ENCODE results near the gene PGAM2.
A peak's percentile ranks its signal among the peaks of the same experiment; 100 is the strongest.

The PGAM2 gene

GRCh38 chr7:44059219-44060090, 5.9 kb downstream of the PGAM2 start (continued):
- TF ChIP-seq SCRT1 (tag by site-specific recombination; IDR thresholded peaks at IDR 0.05; ENCODE audit: borderline replicate concordance) (0 out of 2 replicates have a peak, but pooled peaks have one; percentile 25), ZNF585B (tag by site-specific recombination; IDR thresholded peaks at IDR 0.05) (no peak), GLI2 (tag by site-specific recombination; IDR thresholded peaks at IDR 0.05; ENCODE audit: borderline replicate concordance, low read depth) (no peak), ZNF146 (tag by site-specific recombination; IDR thresholded peaks at IDR 0.05) (no peak), FEZF1 (tag by site-specific recombination; IDR thresholded peaks at IDR 0.05) (no peak), ZFHX2 (tag by site-specific recombination; conservative IDR thresholded peaks at IDR 0.05) (peak; percentile 28; the same call in 1 of the 2 replicates), ZNF112 (tag by site-specific recombination; IDR thresholded peaks at IDR 0.05) (no peak)

- Histone ChIP-seq H3K4me3 (ENCODE audit: low read depth, low read length) (no peak overlapping the region), H3K9me3 (ENCODE audit: control insufficient read depth, insufficient read depth, low read depth, low read length) (no peaks in the 10 kb centered on the region), H3K36me3 (ENCODE audit: control insufficient read depth in 2 of 2, insufficient read depth in 1 of 2, low read length in 2 of 2) (peaks cover 22 to 88% of the 10 kb centered on the region in 2 experiments), H3K4me1 (ENCODE audit: control insufficient read depth, insufficient read depth, low read length) (no peaks in the 10 kb centered on the region), H3K27ac (ENCODE audit: extremely low read depth, low read depth, low read length) (no peak overlapping the region)
- ChIA-PET CTCF (no interaction called here), POLR2A (interaction anchor here (0.7 to 1.1 kb wide), 2 partner anchors 14 kb away, joined by 3 read pairs; partner anchors contain the start of gene DBNL)
- TF ChIP-seq ZNF488 (tag by site-specific recombination; IDR thresholded peaks at IDR 0.05) (no peak), PRDM10 (tag by site-specific recombination; IDR thresholded peaks at IDR 0.05) (no peak), ZNF48 (tag by site-specific recombination; IDR thresholded peaks at IDR 0.05) (no peak), ZNF221 (tag by site-specific recombination; IDR thresholded peaks at IDR 0.05; ENCODE audit: borderline replicate concordance) (no peak), ZNF248 (tag by site-specific recombination; IDR thresholded peaks at IDR 0.05) (no peak), ZNF354C (tag by site-specific recombination; IDR thresholded peaks at IDR 0.05; ENCODE audit: borderline replicate concordance, low read depth) (no peak), ZNF341 (tag by site-specific recombination; IDR thresholded peaks at IDR 0.05; ENCODE audit: low read depth) (no peak), ZNF302 (tag by site-specific recombination; IDR thresholded peaks at IDR 0.05; ENCODE audit: low read depth) (no peak), ZNF26 (tag by site-specific recombination; IDR thresholded peaks at IDR 0.05) (no peak), BCL11A (tag by site-specific recombination; IDR thresholded peaks at IDR 0.05; ENCODE audit: low read depth) (no peak), ZNF223 (tag by site-specific recombination; IDR thresholded peaks at IDR 0.05) (no peak), MZF1 (tag by site-specific recombination; IDR thresholded peaks at IDR 0.05; ENCODE audit: borderline replicate concordance) (no peak), SP7 (tag by site-specific recombination; IDR thresholded peaks at IDR 0.05) (no peak), ZNF2 (tag by site-specific recombination; IDR thresholded peaks at IDR 0.05) (no peak), SP2 (tag by site-specific recombination; IDR thresholded peaks at IDR 0.05) (no peak), ZNF473 (tag by site-specific recombination; IDR thresholded peaks at IDR 0.05) (no peak), TCF7L2 (IDR thresholded peaks at IDR 0.05; ENCODE audit: borderline replicate concordance, low read depth, low read length) (no peak), ZNF416 (tag by site-specific recombination; IDR thresholded peaks at IDR 0.05) (no peak), ZNF146 (tag by site-specific recombination; IDR thresholded peaks at IDR 0.05) (no peak)
These were observed 6.6 kb downstream of the PGAM2 start for GRCh38 chr7:44058759-44059218.
